OCI-LY3 (cell line): ENCODE data around the gene WDR31.

ENCODE experiments used
- CTCF ChIP-seq: fragments of 200-600, 300-600 bp; sonication (generic); IDR thresholded peaks from 2 replicates; pipeline ENCODE4 v1.5.1; 2014; ENCODE audit warnings: antibody characterized with exemption, low read length, low read depth
- EZH2phosphoT487 ChIP-seq: fragments of 200-600 bp; shearing (Covaris generic); IDR thresholded peaks from 2 replicates; pipeline ENCODE4 v1.6.1; 2018; ENCODE audit warnings: antibody characterized with exemption, mixed run types, low read depth

GRCh38 chr9:113381909-113382411 is 41.9 kb upstream of the WDR31 start:
- no peak for TF ChIP-seq EZH2phosphoT487
- no peak for TF ChIP-seq CTCF
